ENCODE data around the gene HLA-DRB1.

DNA sequence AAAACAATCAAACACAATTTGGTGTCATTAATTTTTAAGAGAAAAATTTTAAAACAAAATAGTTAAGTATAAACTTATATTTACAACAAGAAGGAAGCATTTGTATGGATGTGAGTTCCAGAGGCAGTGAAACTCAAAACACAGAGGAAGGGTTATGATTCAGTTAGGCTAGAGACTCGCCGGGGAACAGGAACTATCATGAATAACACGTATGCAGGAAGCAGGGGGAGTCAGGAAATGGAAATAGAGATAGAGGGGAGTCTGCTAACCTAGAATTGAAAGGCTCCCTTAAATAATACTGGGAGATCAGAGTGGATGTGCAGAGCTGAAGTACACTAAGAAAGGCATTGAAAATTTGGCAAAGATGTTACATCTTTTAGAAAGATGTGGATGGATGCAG lies 14.2 kb upstream of the HLA-DRB1 start:
- no peak for TF ChIP-seq POLR2A (IDR thresholded peaks at IDR 0.05; ENCODE audit: low read depth, low read length)
- TF ChIP-seq CTCF (IDR thresholded peaks at IDR 0.05; ENCODE audit: extremely low read depth in 1 of 2, insufficient read depth in 1 of 2, low read depth in 1 of 2, low read length in 2 of 2) = no peak
- TF ChIP-seq POLR2AphosphoS5 (IDR thresholded peaks at IDR 0.05; ENCODE audit: insufficient read depth, low read depth, low read length) = no peak
